Left colon (tissue), 2 donors: ENCODE measurements around the gene SMG9. TPM values are rescaled to one million over a fixed set of nuclear protein-coding genes. Genes with fewer than 3 reads are reported as not detected.

Source experiments
- ATAC-seq: fragments of 200-7000 bp; cut with Tn5 transposase; one replicate; pipeline ENCODE4 v1.9.1; 2020; ENCODE audit warnings: mild to moderate bottlenecking, moderate library complexity
- DNase-seq, 2 donors: peaks; one replicate each; pipeline ENCODE4 v3.0.0-alpha.2; 2020
- intact Hi-C, 2 donors: fragments of 100-400 bp; cut with DNase I in 1 of 2; cut with micrococcal nuclease in 1 of 2; formaldehyde crosslinking; loops; one replicate each; pipeline versions ENCODE4 v1.11.2 to v1.14.0; 2022; cut with DNase I, micrococcal nuclease
- long read RNA-seq: library from polyadenylated mRNA; unstranded; transcript quantifications from one replicate; pipeline ENCODE4 v2.0.0, GENCODE V29; 2021
- total RNA-seq, 2 donors: library from RNA; stranded (reverse); fragmentation: NEBNext Ultra II Directional; extraction: Animal tissue kit (Norgen Biotek cat#: 25700); gene quantifications; one replicate each; pipeline ENCODE4 v1.2.1, GENCODE V29; 2021
- donor health status: DM: no; HTN: no; CAD: no.
- donor health status: DM: yes; HTN: yes; CAD: no.

The SMG9 gene
- 10 to 100 TPM; 25.4 to 40.3 TPM for total RNA-seq
- long read RNA-seq, full-length matches to known transcripts: 2 of 5 reads
- long read RNA-seq, partial matches to known transcripts: 3 of 5 reads
- long read RNA-seq, other reads (novel, unspliced or antisense): 0 of 5 reads

- intact Hi-C loops: no loop called here
- peak; percentile 97 to 98 for DNase-seq
- peak; percentile 82 for ATAC-seq
These were observed at the start of gene SMG9 for GRCh38 chr19:43754503-43755255. SMG9 (minus strand) TSS chr19:43754962; CDS start chr19:43750741, 4,221 bp downstream.

GRCh38 chr19:43804432-43804831 lies 49.7 kb upstream of the SMG9 start:
- no peak for ATAC-seq
- intact Hi-C loops: no loop called here
- no peak for DNase-seq

GRCh38 chr19:43802216-43802951 lies 47.6 kb upstream of the SMG9 start, which contains the start of gene LYPD5:
LYPD5 (minus strand) TSS chr19:43802447; CDS start chr19:43802380, 67 bp downstream.
- DNase-seq (no peak), ATAC-seq (no peak)
- intact Hi-C loops: no loop called here

- ATAC-seq (peak; percentile 82), DNase-seq (peak; percentile 53 to 79)
- intact Hi-C loops: no loop called here
These were observed 44.9 kb upstream of the SMG9 start for GRCh38 chr19:43799502-43800142.

GRCh38 chr19:43798546-43799409 lies 44.0 kb upstream of the SMG9 start:
- DNase-seq (peak; percentile 73 to 74), ATAC-seq (peak; percentile 87)
- intact Hi-C loops: no loop called here

- DNase-seq: no peak
- intact Hi-C loops: no loop called here
- no peak for ATAC-seq
These were observed 43.3 kb upstream of the SMG9 start for GRCh38 chr19:43798026-43798545.

GRCh38 chr19:43797556-43797955 lies 42.8 kb upstream of the SMG9 start:
- intact Hi-C loops: no loop called here
- ATAC-seq (no peak), DNase-seq (no peak)

GRCh38 chr19:43797118-43797517 lies 42.4 kb upstream of the SMG9 start:
- intact Hi-C loops: no loop called here
- no peak for DNase-seq
- ATAC-seq: no peak

- intact Hi-C loops: no loop called here
- DNase-seq (no peak), ATAC-seq (no peak)
These were observed 35.8 kb upstream of the SMG9 start for GRCh38 chr19:43790587-43790986.

- DNase-seq (no peak), ATAC-seq (no peak)
- intact Hi-C loops: no loop called here
These were observed 34.3 kb upstream of the SMG9 start for GRCh38 chr19:43789029-43789428.

GRCh38 chr19:43786665-43787064 lies 31.9 kb upstream of the SMG9 start:
- DNase-seq: no peak
- intact Hi-C loops: loop anchor here in 1 of 2 donors (2.0 kb wide), 1 partner anchor 42 kb away; no protein-coding TSS in a partner anchor
- ATAC-seq: no peak

- DNase-seq (peak; percentile 61 to 68), ATAC-seq (peak; percentile 42)
- intact Hi-C loops: no loop called here
These were observed 30.4 kb upstream of the SMG9 start for GRCh38 chr19:43784981-43785808.

- peak; percentile 58 to 78 for DNase-seq
- ATAC-seq: peak; percentile 25
- intact Hi-C loops: no loop called here
These were observed 29.6 kb upstream of the SMG9 start for GRCh38 chr19:43784241-43784980.

- DNase-seq: no peak
- intact Hi-C loops: no loop called here
- no peak for ATAC-seq
These were observed 28.9 kb upstream of the SMG9 start for GRCh38 chr19:43783636-43784035.

GRCh38 chr19:43782689-43783231 lies 28.0 kb upstream of the SMG9 start:
- DNase-seq (peak; percentile 83 to 84), ATAC-seq (peak; percentile 57)
- intact Hi-C loops: no loop called here

- intact Hi-C loops: no loop called here
- ATAC-seq (no peak), DNase-seq (no peak)
These were observed 27.5 kb upstream of the SMG9 start for GRCh38 chr19:43782311-43782660.
